GM21529 (cell line): ENCODE measurements around the gene NKAIN4.
"Not testable (repeated sequence)": the region's sequence is repeated elsewhere in the genome, so short reads cannot be mapped to it uniquely, and the experiment has no call there.

ENCODE experiments used
- ATAC-seq: cut with Tn5 transposase; IDR thresholded peaks from one replicate; pipeline ENCODE4 v1.9.1; 2021; ENCODE audit not compliant: unreplicated experiment

NKAIN4 gene

DNA sequence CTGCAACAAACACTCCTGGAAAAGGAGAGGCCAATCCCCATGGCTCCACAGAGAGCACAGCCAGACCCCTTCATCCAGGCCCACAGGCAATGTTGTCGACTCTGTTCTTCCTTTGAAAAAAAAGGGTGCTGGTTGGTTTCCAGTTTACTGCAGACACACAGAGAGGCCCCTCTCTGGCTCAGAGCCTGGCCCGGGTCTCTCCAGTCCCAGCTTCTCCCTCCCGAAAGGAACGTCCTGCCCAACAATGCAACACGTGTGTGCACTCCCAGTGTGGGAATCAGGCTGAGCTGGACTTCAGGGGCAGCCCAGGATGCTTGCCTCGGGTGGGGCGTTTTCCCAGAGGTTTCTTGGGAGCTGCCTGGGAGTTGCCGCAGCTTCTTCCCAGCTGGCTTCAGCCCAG is 4.5 kb upstream of the NKAIN4 start:
- no peak for ATAC-seq

GRCh38 chr20:63257629-63258028 is 3.4 kb upstream of the NKAIN4 start:
- no peak for ATAC-seq

DNA sequence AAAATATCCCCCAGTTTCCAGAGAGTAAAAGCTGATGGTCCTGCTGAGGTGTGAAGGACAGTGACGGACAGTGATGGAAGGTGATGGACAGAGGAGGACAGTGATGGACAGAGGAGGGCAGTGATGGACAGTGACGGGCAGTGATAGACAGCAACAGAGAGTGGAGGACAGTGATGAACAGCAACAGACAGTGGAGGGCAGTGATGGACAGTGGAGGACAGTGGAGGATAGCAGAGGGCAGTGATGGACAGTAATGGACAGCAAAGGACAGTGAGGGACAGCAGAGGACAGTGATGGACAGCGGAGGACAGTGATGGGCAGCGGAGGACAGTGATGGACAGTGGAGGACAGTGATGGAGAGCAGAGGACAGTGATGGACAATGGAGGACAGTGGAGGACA is 2.7 kb upstream of the NKAIN4 start:
- no peak for ATAC-seq

GRCh38 chr20:63255931-63256704 is 1.9 kb upstream of the NKAIN4 start:
- ATAC-seq: no peak

- ATAC-seq: no peak
These were observed 532 bp upstream of the NKAIN4 start for GRCh38 chr20:63254606-63255384.

DNA sequence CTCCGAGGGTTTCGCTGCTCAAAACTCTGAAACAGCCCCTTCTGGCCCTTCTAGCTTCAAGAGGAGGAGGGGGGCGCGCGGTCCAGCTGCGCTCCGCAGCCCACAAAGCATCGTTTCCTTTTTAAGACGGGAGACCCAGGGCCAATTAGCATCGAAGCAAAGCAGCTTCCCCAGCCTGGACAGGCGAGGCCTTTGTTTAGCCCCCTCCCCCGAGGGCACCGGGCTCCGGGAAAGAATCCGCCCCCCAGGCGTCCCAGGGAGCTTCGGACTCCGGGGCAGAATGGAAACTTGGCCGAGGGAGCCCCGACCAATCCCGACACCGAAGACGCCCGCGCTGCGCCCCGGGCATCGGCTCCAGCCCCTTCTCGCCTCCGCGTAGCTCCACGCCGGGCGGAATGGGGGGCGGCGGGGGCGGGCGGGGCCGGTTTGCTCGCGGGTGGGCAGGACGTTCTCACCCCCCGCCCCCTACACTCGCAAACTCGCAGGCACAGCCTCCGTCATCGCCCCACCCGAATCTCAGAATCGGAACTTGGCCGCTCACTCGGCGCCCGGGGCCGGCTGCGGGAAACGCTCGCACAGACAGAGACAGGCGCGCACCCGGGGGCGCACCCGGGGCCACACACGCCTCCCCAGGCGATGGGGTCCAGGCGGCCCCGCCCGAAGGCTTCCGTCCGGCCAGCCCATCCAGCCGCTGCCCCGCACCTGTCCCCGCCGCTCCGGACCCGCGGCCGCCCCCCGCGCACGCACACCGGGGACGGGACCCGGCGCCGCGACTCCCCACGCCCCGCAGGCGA is 628 bp downstream of the NKAIN4 start:
- no peak for ATAC-seq

DNA sequence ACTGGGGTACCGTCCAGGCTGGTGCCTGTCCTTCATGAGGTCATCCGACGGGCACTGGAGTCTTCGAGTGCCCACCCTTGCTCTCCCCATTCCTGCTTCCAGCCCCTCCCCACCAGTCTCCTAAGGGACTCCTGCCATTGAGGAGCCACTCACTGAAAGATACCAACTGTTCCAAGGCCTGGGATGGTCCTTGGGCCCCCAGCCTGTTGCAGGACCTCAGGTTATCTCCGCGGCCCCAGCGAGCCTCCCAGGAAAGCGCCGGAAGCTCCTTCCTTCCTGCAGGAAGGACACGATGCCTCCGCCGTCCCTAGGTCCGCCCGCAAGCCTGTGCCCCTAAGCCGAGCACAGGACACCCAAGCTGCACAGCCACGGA is 1.2 kb downstream of the NKAIN4 start:
- no peak for ATAC-seq

- ATAC-seq: no peak
These were observed 2.0 kb downstream of the NKAIN4 start for GRCh38 chr20:63252284-63252711.

DNA sequence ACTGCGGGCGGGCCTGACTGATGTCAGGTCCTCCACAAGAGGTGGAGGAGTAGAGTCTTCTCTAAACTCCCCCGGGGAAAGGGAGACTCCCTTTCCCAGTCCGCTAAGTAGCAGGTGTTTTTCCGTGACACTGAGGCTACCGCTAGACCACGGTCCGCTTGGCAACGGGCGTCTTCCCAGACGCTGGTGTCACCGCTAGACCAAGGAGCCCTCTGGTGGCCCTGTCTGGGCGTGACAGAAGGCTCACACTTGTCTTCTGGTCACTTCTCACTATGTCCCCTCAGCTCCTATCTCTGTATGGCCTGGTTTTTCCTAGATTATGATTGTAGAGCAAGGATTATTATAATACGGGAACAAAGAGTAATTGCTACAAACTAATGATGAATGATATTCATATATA is 2.9 kb downstream of the NKAIN4 start:
- ATAC-seq: not testable (repeated sequence)

DNA sequence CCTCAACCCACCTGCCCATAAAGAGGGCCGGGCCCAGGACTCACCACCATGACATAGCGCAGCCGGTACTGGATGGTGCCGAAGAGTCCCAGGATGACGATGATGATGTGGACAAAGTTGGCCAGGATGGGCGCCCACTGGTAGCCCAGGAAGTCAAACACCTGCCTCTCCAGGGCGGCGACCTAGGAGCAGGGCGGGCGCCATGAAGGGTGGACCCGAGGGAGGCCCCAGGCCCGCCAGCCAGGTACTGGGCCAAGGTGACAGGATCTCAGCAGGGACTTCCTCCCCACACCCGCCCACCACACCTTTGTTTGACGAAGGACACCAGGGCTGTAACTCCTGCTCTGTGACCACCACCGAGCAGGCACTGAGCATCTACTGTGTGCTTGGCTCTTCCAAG is 4.4 kb downstream of the NKAIN4 start:
- ATAC-seq: no peak

DNA sequence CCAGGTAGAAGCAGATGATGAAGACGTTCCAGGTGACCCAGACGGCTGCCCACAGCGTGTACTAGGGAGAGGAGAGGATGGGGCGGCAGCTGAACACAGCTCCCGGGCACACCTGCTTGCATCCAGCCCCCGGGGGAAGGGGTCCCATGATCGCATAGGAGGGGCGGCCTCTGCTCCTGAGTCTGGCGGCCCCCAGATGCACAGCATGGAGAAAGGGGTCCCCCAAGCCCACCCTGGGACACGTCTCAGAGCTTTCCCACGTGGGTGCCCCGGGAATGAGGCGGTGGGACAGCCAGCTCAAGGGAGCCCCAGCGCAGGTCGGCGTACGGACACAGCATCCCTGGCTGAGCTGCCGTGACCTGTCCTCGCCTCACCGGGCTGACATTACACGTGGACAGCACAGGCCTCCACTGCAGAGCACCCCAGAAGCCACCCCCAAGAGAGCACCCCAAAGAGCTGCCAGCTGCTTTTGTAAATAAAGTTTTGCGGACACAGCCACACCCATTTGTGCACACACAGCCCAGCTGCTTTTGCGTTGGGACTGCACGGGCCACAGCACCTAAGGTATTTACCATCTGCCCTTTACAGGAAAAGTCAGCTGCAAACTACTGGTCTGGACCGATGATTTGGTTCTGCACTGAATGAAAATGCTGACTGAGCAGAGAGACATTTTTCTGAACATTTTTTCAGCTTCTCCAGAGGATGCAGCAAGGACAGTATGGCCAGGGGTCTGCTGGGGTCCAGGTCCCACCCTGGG is 5.2 kb downstream of the NKAIN4 start:
- no peak for ATAC-seq

- ATAC-seq: no peak
These were observed 6.5 kb downstream of the NKAIN4 start for GRCh38 chr20:63247671-63248228.

GRCh38 chr20:63246490-63247288 is 7.6 kb downstream of the NKAIN4 start:
- ATAC-seq: no peak

- no peak for ATAC-seq
These were observed 9.8 kb downstream of the NKAIN4 start for GRCh38 chr20:63244468-63244867.

DNA sequence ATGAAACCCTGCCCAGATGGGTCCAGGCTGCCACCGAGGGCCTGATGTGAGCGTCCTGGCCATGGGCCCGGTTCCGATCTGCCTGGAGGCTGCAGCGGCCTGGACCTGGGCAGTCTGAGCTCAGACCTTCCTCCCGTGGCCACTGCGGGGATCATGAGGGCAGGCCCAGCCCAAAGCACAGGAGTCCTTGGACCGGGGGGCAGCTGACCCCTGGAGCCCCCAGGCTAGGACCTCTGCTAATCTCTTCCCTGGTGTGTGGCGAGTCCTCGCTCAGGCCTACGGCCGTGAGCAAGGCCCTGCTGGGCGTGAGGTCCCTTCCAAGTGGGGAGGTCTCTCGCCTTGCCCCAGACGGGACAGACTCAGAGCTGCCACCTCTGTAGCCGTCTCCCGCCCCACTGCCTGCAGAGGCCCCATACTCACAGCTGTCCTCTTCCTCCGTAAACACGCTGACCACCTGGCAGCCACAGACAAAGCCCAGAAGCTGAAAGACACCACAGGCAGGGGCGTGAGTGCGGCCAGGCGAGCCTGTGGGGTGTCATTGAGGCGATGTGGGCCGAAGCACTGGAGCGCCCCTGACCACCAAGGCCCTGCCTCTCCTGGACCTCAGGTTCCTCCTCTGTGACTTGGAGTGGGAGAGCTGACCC is 10.5 kb downstream of the NKAIN4 start:
- no peak for ATAC-seq

- no peak for ATAC-seq
These were observed 11.5 kb downstream of the NKAIN4 start for GRCh38 chr20:63242736-63243135.

GRCh38 chr20:63241272-63241671 is 13.0 kb downstream of the NKAIN4 start:
- no peak for ATAC-seq

DNA sequence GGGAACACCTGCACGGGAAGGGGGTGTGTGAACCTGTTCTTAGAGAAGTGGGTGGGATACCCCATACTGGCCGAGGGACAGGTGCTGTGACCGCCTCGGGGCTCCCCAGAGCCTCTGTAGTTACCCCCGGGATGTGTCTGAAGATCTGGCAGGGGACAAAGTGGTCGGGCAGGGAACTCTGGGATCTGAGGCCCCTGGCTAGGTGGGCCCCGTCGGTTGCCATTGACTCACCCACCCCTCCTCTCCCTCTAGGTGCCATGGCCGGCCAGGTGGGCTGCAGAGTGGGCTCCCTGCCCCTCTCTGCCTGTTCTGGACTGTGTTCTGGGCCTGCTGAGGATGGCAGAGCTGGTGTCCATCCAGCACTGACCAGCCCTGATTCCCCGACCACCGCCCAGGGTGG is 14.3 kb downstream of the NKAIN4 start:
- ATAC-seq: no peak

GRCh38 chr20:63239431-63239830 is 14.8 kb downstream of the NKAIN4 start:
- ATAC-seq: no peak
